ENCODE data around the gene TOGARAM2. TPM values are rescaled to one million over a fixed set of nuclear protein-coding genes. Genes with fewer than 3 reads are reported as not detected.

The TOGARAM2 gene
- total and polyA plus RNA-seq, 2 of the 8 experiments (the other 6 are each of a cell fraction or from before 2014, with no cell fraction given): 0.42 to 1.4 TPM

- TF ChIP-seq SAP30 (IDR thresholded peaks at IDR 0.05; ENCODE audit: insufficient read depth, insufficient replicate concordance, low read length) (no peak), RAD21 (IDR thresholded peaks at IDR 0.05 in 1 of 2, conservative IDR thresholded peaks at IDR 0.05 in 1 of 2; ENCODE audit: low read depth in 2 of 2, low read length in 2 of 2) (no peak), E2F6 (IDR thresholded peaks at IDR 0.05) (no peak), SIRT6 (IDR thresholded peaks at IDR 0.05; ENCODE audit: low read length) (no peak)
Measured at GRCh38 chr2:29064746-29065067, 83.6 kb downstream of the TOGARAM2 start (continued).

Measured in H1 (cell line).